Activated CD4-positive, alpha-beta T cell treated with anti-CD3 and anti-CD28 coated beads, Interleukin-2, amount 10 ng/mL, durations not matched to agents 24 days and 14 days (primary cell): ENCODE results near the gene ADPRS. TPM values are rescaled to one million over a fixed set of nuclear protein-coding genes. Genes with fewer than 3 reads are reported as not detected.

Experiments used
- DNase-seq: peaks from one replicate; pipeline ENCODE4 v3.0.0; 2022
- H3K27ac Mint-ChIP-seq: one replicate; pipeline ENCODE4 v1.8.0; 2022; ENCODE audit warnings: mild to moderate bottlenecking, mixed read lengths
- H3K27me3 Mint-ChIP-seq: one replicate; pipeline ENCODE4 v1.8.0; 2022; ENCODE audit warnings: mixed read lengths
- H3K36me3 Mint-ChIP-seq: one replicate; pipeline ENCODE4 v1.8.0; 2022; ENCODE audit warnings: low read depth, mild to moderate bottlenecking, mixed read lengths
- H3K4me1 Mint-ChIP-seq: one replicate; pipeline ENCODE4 v1.8.0; 2021; ENCODE audit warnings: mixed read lengths
- H3K4me3 Mint-ChIP-seq: one replicate; pipeline ENCODE4 v1.8.0; 2022; ENCODE audit warnings: mild to moderate bottlenecking, moderate library complexity, mixed read lengths
- H3K9me3 Mint-ChIP-seq: one replicate; pipeline ENCODE4 v1.8.0; 2021; ENCODE audit warnings: mixed read lengths
- intact Hi-C: fragments of 100-400 bp; cut with micrococcal nuclease; formaldehyde crosslinking; loops from one replicate; pipeline ENCODE4 v1.15.1; 2023
- total RNA-seq: library from RNA; stranded (reverse); gene quantifications from 2 replicates; pipeline ENCODE4 v1.2.3, GENCODE V29; 2022

ADPRS gene
- total RNA-seq, 1 donor from 2014 or later, result 35.3 TPM

- Mint-ChIP-seq H3K36me3 (no peaks in the 10 kb centered on the region), H3K27me3 (no peaks in the 10 kb centered on the region), H3K4me1 (peaks cover 14% of the 10 kb centered on the region), H3K27ac (no peak overlapping the region), H3K4me3 (no peak overlapping the region), H3K9me3 (no peaks in the 10 kb centered on the region)
- intact Hi-C loops, result no loop called here
- no peak for DNase-seq
Observed at GRCh38 chr1:36107394-36107793, 18.7 kb downstream of the ADPRS start.

- intact Hi-C loops, result no loop called here
- no peak for DNase-seq
- Mint-ChIP-seq H3K36me3 (no peaks in the 10 kb centered on the region), H3K27me3 (no peaks in the 10 kb centered on the region), H3K9me3 (no peaks in the 10 kb centered on the region), H3K4me1 (peaks cover 14% of the 10 kb centered on the region), H3K4me3 (no peak overlapping the region), H3K27ac (no peak overlapping the region)
Observed at GRCh38 chr1:36108314-36108713, 19.6 kb downstream of the ADPRS start.

DNA sequence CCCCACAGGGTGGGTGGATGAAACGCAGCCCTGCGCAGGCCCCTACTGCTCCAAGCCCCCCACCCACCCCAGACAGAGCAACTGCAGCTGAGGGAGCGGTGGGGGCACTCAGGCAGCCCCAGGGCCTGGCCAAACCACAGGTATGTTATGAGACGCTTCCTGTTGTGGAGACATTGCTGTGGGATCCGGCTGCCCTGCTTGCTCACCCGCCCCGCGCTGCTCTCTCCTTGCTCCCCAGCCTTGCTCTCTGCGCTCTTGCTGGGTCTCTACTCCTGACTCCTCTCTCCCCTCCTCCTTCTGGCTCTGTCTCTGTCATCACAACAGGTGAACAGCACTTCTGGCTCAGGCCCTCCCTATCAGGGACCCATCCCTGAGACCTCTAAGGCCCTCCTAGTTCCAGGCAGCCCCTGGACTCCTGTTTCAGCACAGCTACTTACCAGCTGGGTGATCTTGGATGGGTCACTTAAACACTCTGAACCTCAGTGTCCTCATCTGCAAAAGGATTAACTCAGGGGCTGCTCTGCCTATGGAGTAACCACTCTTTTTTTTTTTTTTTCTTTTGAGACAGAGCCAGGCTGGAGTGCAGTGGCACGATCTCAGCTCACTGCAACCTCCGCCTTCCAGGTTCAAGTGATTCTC lies 20.5 kb downstream of the ADPRS start:
- intact Hi-C loops, result no loop called here
- H3K4me3 Mint-ChIP-seq, result no peak overlapping the region
- no peaks in the 10 kb centered on the region for H3K9me3 Mint-ChIP-seq

GRCh38 chr1:36111151-36111550 lies 22.5 kb downstream of the ADPRS start:
- H3K27ac Mint-ChIP-seq, result no peak overlapping the region
- H3K36me3 Mint-ChIP-seq, result no peaks in the 10 kb centered on the region
- no peaks in the 10 kb centered on the region for H3K9me3 Mint-ChIP-seq
- no peak overlapping the region for H3K4me3 Mint-ChIP-seq
- H3K27me3 Mint-ChIP-seq, result no peaks in the 10 kb centered on the region
- intact Hi-C loops, result no loop called here
- H3K4me1 Mint-ChIP-seq, result peaks cover 14% of the 10 kb centered on the region
- no peak for DNase-seq

More for the DNA sequence above, 20.5 kb downstream of the ADPRS start:
- no peaks in the 10 kb centered on the region for H3K36me3 Mint-ChIP-seq
- peak overlapping the region; percentile 74 for H3K27ac Mint-ChIP-seq
- no peaks in the 10 kb centered on the region for H3K27me3 Mint-ChIP-seq
- H3K4me1 Mint-ChIP-seq, result peaks cover 14% of the 10 kb centered on the region
- peak; percentile 82 for DNase-seq

GRCh38 chr1:36112823-36113222 lies 24.1 kb downstream of the ADPRS start:
- intact Hi-C loops, result no loop called here
- Mint-ChIP-seq H3K4me3 (no peak overlapping the region), H3K9me3 (no peaks in the 10 kb centered on the region), H3K27me3 (no peaks in the 10 kb centered on the region), H3K36me3 (no peaks in the 10 kb centered on the region), H3K27ac (no peak overlapping the region), H3K4me1 (peaks cover 14% of the 10 kb centered on the region)
- no peak for DNase-seq

DNA sequence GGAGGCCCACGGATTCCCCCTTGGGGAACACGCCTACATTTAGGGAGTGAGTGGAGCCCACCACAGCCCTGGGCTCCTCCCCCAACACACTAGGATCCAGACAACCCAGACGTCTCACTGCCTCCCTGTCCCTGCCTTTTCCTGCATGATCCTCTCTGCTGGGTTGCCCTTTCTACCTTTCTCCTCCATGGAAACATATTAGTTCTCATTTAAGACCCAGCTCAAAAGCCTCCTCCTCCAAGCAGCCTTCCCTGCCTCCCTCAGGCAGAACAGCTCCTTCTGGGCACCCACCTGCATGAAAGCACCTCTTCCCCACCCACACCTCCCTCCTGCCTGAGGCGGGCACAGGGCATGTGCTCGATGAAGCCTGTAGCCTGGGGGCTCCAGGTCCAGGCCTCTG lies 25.7 kb downstream of the ADPRS start:
- DNase-seq, result no peak
- Mint-ChIP-seq H3K36me3 (no peaks in the 10 kb centered on the region), H3K4me1 (peaks cover 7% of the 10 kb centered on the region), H3K9me3 (no peaks in the 10 kb centered on the region), H3K4me3 (no peak overlapping the region), H3K27ac (no peak overlapping the region), H3K27me3 (peaks cover 2% of the 10 kb centered on the region)
- intact Hi-C loops, result no loop called here

- Mint-ChIP-seq H3K36me3 (no peaks in the 10 kb centered on the region), H3K4me1 (peaks cover 7% of the 10 kb centered on the region), H3K27ac (no peak overlapping the region), H3K9me3 (no peaks in the 10 kb centered on the region), H3K4me3 (no peak overlapping the region), H3K27me3 (peaks cover 4% of the 10 kb centered on the region)
- intact Hi-C loops, result no loop called here
- no peak for DNase-seq
Observed at GRCh38 chr1:36115200-36115669, 26.5 kb downstream of the ADPRS start.

- Mint-ChIP-seq H3K27ac (no peak overlapping the region), H3K4me1 (peaks cover 6% of the 10 kb centered on the region), H3K36me3 (no peaks in the 10 kb centered on the region), H3K9me3 (no peaks in the 10 kb centered on the region), H3K27me3 (peaks cover 4% of the 10 kb centered on the region), H3K4me3 (no peak overlapping the region)
- intact Hi-C loops, result no loop called here
- DNase-seq, result no peak
Observed at GRCh38 chr1:36115931-36116330, 27.2 kb downstream of the ADPRS start.

DNA sequence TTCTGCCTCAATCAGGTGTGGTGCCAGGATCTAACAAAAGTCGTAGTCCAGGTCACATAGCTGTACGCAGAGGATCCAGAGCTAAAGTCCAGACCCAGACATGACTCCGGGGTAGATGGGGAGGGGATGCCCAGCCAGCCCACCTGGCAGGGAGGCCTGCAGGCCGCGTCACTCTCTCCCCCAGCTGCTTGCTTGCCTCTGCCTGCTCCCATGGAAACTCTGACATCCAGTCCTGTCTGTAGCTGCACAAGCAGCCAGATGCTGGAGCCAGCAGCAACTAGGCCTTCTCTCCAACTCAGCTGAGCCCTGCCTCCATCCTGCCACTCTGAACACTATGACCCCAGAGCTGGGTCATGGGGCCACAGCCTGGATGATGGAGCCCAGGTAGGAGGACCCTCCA lies 28.2 kb downstream of the ADPRS start:
- DNase-seq, result no peak
- no peaks in the 10 kb centered on the region for H3K9me3 Mint-ChIP-seq
- no peak overlapping the region for H3K4me3 Mint-ChIP-seq
- no peaks in the 10 kb centered on the region for H3K4me1 Mint-ChIP-seq
- intact Hi-C loops, result no loop called here
- H3K27ac Mint-ChIP-seq, result no peak overlapping the region
- H3K27me3 Mint-ChIP-seq, result peaks cover 7% of the 10 kb centered on the region
- no peaks in the 10 kb centered on the region for H3K36me3 Mint-ChIP-seq

DNA sequence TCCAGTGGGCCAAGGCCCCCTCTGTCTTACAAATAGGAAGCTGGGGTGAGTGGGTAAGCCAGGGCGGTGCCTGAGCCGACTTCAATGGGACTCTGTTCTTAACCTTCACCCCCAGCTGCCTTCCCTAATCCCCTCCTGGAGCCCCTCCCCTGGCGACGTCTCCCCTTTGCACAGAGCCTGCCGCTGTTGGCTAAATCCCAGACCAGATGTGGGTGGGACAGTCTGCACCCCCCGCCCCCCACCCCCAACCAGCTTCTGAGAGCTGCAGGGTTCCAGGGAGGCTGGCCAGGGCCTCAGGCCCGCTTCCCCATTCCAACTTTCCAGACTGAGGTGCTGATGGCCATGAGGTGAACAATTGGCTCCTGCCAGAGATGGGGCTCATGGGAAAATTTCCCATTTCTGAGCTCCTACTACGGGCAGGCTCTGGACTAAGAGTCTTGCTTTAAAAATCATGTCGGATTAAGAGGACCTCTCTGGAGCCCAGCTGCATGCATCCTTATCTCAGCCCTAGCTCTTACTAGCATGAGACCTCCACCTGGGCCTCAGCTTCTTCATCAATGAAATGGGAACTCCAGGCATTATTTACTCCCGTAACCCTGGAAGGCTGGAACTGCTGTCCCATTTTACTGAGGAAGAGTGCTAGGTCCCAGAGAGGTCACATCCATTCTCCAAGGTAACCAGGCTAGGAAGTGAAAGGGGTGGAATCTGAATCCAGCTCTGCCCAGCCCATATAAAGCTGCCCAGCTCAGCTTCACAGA lies 29.9 kb downstream of the ADPRS start:
- Mint-ChIP-seq H3K27ac (no peak overlapping the region), H3K36me3 (no peaks in the 10 kb centered on the region), H3K9me3 (no peaks in the 10 kb centered on the region), H3K4me1 (peaks cover 4% of the 10 kb centered on the region), H3K4me3 (no peak overlapping the region), H3K27me3 (peaks cover 24% of the 10 kb centered on the region)
- intact Hi-C loops, result no loop called here
- no peak for DNase-seq

- H3K36me3 Mint-ChIP-seq, result no peaks in the 10 kb centered on the region
- peaks cover 32% of the 10 kb centered on the region for H3K27me3 Mint-ChIP-seq
- no peaks in the 10 kb centered on the region for H3K9me3 Mint-ChIP-seq
- intact Hi-C loops, result no loop called here
- no peak overlapping the region for H3K4me3 Mint-ChIP-seq
- DNase-seq, result no peak
- H3K27ac Mint-ChIP-seq, result no peak overlapping the region
- H3K4me1 Mint-ChIP-seq, result peaks cover 6% of the 10 kb centered on the region
Observed at GRCh38 chr1:36119456-36119855, 30.8 kb downstream of the ADPRS start.

- H3K9me3 Mint-ChIP-seq, result no peaks in the 10 kb centered on the region
- H3K36me3 Mint-ChIP-seq, result no peaks in the 10 kb centered on the region
- intact Hi-C loops, result no loop called here
- H3K27me3 Mint-ChIP-seq, result peaks cover 46% of the 10 kb centered on the region
- no peak overlapping the region for H3K4me3 Mint-ChIP-seq
- no peak overlapping the region for H3K27ac Mint-ChIP-seq
- H3K4me1 Mint-ChIP-seq, result peaks cover 17% of the 10 kb centered on the region
- no peak for DNase-seq
Observed at GRCh38 chr1:36122062-36123030, 33.7 kb downstream of the ADPRS start.

DNA sequence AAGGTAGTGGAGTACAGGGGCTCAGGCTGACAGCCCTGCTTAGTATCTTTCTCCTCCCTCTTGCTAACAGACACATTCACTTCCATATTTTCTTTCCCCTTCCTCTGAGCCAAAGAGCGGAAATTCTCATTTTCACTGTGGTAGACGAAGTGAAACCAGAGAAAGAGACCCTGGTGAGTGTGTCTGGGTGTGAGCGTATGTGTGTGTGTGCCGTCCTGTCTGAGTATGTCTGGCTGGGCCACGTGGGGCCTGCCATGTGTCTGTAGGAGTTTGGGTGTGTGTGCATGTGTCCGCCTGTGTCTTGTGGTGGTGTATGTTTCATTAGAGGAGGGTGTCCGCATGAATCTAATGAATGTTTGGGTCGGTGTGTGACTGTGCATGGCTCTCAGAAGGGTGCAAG lies 34.7 kb downstream of the ADPRS start:
- DNase-seq, result no peak
- peaks cover 44% of the 10 kb centered on the region for H3K27me3 Mint-ChIP-seq
- H3K36me3 Mint-ChIP-seq, result no peaks in the 10 kb centered on the region
- intact Hi-C loops, result no loop called here
- H3K4me3 Mint-ChIP-seq, result peak overlapping the region; percentile 6
- H3K9me3 Mint-ChIP-seq, result no peaks in the 10 kb centered on the region
- H3K27ac Mint-ChIP-seq, result peak overlapping the region; percentile 22
- H3K4me1 Mint-ChIP-seq, result peaks cover 17% of the 10 kb centered on the region
